H54 (cell line): ENCODE results near the gene FBXW8.
A peak's percentile ranks its signal among the peaks of the same experiment; 100 is the strongest.

Experiments used
- DNase-seq: peaks from one replicate; pipeline ENCODE4 v3.0.0; 2011; ENCODE audit warnings: low spot score, mixed read lengths; ENCODE audit not compliant: insufficient read length
- FAIRE-seq: peaks from 3 replicates; lab custom pipeline; 2011; peaks lifted over from hg19 to GRCh38; lab: Jason Lieb, UNC
- POLR2A ChIP-seq: IDR thresholded peaks from 2 replicates; pipeline ENCODE4 v1.6.1; 2011; ENCODE audit warnings: low read depth, mild to moderate bottlenecking, low read length

The FBXW8 gene, protein sequence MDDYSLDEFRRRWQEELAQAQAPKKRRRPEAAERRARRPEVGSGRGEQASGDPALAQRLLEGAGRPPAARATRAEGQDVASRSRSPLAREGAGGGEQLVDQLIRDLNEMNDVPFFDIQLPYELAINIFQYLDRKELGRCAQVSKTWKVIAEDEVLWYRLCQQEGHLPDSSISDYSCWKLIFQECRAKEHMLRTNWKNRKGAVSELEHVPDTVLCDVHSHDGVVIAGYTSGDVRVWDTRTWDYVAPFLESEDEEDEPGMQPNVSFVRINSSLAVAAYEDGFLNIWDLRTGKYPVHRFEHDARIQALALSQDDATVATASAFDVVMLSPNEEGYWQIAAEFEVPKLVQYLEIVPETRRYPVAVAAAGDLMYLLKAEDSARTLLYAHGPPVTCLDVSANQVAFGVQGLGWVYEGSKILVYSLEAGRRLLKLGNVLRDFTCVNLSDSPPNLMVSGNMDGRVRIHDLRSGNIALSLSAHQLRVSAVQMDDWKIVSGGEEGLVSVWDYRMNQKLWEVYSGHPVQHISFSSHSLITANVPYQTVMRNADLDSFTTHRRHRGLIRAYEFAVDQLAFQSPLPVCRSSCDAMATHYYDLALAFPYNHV

DNA sequence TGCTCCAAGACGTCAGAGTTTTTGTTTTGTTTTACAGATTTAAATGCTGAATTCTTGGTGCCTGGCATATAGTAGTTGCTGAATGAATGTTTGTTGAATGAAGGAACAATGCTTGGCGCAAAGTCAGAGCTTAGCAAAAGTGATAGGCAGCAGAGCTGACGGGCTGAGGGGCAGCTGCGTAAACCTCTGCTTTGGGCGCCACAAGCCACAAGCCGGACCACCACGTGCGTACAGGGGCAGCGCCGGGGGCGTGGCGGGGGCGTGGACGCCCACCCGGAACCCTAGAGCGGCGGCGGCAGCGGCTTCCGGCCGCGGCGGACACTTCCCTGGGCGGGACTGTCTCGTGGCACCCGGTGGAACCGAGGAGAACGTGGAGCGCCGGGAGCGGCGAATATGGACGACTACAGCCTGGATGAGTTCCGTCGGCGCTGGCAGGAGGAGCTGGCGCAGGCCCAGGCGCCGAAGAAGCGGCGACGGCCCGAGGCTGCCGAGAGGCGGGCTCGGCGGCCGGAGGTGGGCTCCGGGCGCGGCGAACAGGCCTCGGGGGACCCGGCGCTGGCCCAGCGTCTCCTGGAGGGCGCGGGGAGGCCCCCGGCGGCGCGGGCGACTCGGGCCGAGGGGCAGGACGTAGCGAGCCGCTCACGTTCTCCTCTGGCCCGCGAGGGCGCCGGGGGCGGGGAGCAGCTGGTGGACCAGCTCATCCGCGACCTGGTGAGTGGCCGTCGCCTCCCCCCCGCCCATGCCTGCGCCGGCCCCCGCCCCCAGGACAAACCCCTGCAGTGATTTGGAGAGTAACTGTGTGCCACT is at the start of gene FBXW8:
FBXW8 (plus strand) TSS at position 306 of the 807 bp plus-strand sequence; CDS start at position 394, 88 bp downstream.
- FAIRE-seq, result no peak
- peak; percentile 77 for TF ChIP-seq POLR2A
- DNase-seq, result peak; percentile 75

DNA sequence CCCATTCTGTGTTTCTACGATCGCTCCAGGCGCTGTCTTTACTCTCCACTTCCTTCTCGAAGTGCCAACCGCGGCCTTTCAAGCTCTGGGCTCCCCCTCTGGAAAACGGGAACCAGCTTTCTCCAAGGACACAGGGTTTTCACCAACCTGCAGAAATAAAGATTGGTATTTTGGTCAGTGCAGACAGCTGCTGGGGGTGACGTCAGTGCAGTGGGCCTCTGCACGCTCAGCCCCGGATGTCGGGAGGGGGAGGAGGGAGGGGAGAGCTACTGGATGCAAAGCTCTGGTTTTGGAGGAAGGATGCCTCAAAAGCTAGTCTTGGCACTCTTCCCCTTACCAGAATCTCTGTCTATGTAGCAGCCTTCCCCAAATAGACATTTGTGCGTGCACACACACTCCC is 49.4 kb upstream of the FBXW8 start:
- no peak for DNase-seq
- no peak for TF ChIP-seq POLR2A
- FAIRE-seq, result no peak

DNA sequence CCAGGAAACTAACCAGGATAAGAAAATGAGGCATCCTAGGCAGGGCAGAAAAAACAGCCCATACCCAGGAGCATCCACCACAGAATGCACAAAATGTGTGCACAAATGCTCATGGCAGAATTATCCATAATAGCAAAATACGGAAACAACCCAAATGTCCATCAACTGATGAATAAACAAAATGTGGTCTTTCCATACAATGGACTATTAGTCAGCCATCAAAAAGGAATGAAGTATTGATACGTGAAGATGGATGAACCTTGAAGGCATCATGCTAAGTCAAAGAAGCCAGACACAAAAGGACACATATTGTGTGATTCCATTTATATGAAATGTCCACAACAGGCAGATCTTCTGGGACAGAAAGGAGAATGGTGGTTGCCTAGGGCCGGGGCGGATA is 48.6 kb upstream of the FBXW8 start:
- TF ChIP-seq POLR2A, result no peak
- DNase-seq (no peak), FAIRE-seq (no peak)

DNA sequence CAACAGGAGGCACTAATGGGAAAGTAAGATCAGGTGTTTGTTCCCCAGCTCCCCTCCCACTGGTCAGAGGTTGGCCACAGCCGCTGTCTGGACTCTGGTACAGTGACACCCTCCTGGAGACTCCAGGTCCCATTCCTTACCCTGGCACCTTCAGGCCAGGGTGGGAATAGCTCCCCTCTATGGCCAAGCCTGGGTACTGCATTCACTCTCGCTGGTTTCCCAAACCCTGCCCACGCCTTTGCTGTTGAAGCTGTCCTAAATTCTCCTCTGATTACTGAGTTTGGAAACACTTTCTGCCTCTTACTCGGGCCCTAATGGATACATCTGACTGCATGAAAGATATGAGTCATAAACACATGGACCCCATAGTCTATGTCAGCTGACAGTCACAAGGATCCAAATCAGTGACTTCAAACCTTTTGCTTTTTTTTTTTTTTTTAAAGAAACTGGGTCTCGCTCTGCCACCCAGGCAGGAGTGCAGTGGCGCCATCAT is 47.4 kb upstream of the FBXW8 start:
- TF ChIP-seq POLR2A, result no peak
- DNase-seq (peak; percentile 44), FAIRE-seq (no peak)

DNA sequence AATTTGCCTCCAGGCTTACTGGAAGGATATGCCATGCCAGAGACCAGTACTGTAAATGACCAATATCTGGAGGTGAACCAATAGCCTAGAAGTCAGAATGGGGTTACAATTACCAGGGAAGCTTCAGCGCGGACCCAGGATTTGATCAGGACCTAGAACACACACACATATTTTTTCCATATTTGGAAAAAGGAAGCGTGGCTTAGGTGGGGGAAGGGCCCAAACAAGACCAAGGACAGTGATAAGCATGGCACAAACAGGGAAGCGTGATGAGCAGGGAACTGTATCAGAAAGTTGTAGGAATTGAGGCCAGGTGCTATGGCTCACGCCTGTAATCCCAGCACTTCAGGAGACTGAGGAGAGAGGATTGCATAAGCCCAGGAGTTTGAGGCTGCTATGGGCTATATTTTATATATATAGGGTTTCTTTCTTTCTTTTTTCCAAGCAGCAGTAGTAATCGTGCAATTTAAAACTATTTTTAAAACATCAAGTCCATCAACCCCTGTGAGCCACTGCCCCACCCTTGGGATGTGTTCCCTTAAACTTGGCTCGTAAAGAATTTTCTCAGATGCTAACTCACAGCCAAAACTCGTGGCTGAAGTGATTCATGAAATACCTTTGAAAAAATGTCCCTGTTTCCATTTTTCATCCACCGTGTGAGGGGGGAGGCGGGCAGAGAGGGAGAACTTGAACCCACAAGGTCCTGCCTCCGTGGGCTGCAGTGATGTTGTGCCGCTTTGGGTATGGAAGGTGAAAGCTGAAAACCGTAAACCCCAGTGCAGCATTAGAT is 46.2 kb upstream of the FBXW8 start:
- TF ChIP-seq POLR2A, result no peak
- FAIRE-seq (peak; percentile 62), DNase-seq (peak; percentile 57)

DNA sequence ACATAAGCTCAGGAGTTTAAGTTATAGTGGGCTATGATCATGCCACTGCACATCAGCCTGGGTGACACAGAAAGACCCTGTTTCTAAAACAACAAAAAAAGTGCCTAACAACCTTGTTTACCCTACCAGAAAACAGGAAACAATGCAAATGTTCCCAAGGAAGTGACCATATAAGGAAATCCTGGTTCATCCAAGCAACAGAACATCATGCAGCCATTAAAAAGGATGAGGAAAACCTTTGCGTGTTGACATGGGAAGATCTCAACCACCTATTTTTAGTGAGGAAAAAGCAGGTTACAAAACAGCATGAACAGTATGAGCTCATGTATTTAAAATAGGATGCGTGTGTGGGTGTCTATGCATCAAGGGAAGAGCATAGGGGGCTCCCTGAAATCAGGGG is 43.2 kb upstream of the FBXW8 start:
- FAIRE-seq (no peak), DNase-seq (no peak)
- no peak for TF ChIP-seq POLR2A

DNA sequence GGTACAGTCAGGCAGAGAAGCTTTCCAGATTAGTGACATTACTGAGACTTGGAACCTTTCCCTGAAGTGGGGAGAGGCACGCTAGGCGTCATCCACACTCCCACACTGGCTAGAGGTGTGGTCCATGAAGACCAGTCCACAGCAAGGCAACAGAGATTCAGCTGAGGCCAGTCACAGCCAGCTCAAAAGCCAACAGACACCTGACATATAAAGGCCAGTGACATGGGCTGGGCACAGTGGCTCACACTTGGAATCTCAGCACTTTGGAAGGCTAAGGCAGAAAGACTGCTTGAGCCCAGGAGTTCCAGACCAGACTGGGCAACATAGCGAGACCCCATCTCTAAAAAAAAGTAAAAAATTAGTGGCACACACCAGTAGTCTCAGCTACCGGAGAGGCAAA is 40.4 kb upstream of the FBXW8 start:
- DNase-seq (no peak), FAIRE-seq (no peak)
- TF ChIP-seq POLR2A, result no peak

DNA sequence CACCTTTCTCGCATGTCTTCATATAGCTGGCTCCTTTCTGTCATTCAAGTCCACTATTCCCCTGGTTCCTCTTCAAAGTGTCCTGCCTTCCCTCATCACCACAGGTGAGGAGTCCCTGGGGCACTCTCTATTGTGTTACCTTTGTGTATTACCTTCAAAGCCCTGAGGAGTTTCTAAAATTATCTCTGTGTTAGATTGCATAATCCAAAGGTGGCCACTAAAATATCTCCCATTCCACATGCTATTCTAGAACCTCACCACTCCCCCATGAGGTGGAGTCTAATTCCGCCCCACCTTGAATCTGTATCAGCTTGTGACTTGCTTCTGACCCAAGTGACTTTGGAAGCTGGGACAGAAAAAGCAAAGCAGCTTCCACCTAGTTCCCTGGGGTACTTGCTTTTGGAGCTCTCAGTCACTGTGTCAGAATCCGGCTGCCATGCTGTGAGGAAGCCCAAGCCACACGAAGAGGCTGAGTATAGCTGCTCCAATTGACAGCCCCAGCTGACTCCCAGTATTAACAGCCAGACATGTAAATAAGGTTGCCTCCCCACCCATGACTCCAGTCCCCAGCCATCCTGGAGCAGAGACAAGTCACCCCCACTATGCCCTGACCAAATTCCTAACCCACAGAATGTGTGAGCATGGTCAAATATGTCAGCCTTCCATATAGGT is 36.3 kb upstream of the FBXW8 start:
- DNase-seq, result no peak
- no peak for FAIRE-seq
- no peak for TF ChIP-seq POLR2A

DNA sequence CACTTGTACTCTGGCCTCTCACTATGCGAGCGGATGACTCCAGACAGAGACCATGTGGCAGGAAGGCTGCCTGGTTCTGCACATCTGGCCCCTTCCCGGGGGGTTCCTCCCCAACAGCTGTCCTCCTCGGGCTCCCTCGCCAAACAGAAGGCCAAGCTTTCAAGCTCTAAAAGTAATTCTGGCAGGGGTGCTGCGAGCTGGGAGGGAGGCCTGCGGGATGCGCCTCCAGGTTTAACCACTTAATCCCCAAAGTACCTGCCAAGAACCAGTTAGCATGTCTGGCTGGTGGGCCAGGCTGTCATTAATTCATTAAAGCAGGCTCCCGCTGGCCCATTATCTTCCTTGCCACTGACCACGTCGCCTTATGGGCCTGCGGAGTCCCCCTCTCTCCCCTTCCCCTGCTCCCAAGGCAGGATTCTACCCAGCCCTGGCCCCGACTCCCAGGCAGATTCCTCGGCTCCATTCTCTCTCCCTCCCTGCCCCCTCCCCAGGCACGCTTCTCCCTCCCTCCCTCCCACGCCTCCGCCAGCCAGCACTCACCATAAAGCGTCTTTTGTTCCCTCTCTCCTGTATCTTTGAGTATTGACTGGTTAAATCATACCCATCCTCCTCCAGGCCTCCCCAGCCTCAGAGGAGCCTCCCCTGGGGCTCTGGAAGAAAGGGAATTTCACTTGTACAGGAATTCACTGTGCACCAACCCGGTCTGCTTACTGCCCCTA is 34.4 kb upstream of the FBXW8 start:
- FAIRE-seq (no peak), DNase-seq (no peak)
- no peak for TF ChIP-seq POLR2A

DNA sequence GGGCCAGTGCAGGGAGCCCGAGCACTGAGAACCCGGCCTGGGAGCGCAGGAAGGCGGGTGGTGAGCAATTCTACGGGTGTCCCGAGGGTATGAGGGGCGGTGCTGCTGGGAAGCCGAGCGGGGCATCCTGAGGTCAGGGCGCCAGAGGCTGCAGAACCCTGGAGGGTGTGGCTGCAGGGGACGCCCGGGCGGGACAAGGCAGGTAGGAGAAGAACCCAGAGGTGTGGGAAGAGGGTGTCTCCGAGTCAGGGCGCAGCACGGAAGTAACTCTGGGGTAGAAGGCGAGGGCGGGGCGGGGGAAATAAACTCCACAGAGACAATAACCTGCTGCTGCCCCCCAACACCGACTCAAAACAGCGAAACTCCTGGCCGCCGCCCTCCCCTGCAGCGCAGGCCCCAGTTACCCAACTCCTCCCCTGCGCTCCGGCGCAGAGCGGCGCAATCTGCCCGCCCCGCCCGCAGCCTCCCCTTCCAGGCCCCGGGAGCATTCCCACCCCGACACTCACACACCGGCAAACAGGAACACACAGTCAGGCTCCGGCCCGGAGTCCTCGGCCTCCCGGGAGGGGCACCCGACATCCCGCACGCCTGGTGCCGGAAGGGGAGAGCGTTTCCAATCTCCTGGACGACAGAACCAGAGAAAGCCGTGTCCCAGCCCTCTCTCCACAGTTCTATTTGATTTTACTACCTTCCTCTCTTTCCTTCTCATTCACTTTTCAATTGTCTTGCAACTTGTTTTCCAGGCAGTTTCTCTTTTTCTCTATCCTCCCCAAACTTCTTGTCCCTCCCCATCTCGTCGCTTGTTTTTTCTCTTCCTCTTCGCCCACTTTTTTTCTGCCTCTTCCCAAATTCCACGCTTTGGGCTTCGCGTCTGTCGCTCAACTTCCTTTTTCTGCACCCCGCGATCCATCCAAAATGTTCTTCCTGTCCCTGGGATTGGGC is 31.9 kb upstream of the FBXW8 start:
- TF ChIP-seq POLR2A, result no peak
- FAIRE-seq (no peak), DNase-seq (peak; percentile 78)

DNA sequence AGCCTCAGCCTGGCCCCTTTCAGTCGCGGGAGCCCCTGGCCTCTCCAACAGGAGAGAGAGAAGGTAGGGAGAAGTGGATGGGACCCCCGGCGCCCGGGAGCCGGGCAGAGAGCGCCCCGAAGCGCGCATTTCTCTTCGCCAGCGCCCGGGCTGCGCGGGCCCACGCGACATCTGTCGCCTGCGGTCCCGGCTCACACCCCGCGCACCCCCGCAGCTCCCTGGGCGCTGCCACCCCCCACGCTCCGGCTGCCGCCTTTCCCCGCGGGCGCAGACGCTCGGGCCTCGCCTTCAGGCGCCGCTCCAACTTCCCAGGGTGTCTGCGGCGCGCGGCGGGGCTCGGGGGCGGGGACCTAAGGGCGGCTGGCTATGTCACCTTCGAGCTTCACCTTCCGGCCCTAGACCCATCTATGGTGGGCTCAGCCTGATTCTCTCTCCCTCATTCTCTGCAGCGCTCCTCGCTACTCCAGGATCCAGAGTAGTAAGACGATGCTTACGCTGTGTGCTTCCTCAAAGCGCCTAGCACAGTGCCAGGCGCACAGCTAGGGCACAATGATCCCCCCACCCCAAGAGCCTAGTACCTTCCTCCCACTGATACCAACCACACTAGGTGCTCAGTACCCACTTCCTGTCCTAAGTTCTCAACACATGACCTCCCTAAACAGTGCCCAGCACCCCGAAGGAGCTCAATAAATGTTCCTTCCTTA is 31.1 kb upstream of the FBXW8 start:
- FAIRE-seq (no peak), DNase-seq (no peak)
- TF ChIP-seq POLR2A, result no peak
